ENCODE measurements around the gene SFXN2. TPM values are rescaled to one million over a fixed set of nuclear protein-coding genes. Genes with fewer than 3 reads are reported as not detected.
A peak's percentile ranks its signal among the peaks of the same experiment; 100 is the strongest.

The SFXN2 gene
- total and polyA plus RNA-seq, 9 donors = 6.2 to 31.2 (median 15.4) TPM

DNA sequence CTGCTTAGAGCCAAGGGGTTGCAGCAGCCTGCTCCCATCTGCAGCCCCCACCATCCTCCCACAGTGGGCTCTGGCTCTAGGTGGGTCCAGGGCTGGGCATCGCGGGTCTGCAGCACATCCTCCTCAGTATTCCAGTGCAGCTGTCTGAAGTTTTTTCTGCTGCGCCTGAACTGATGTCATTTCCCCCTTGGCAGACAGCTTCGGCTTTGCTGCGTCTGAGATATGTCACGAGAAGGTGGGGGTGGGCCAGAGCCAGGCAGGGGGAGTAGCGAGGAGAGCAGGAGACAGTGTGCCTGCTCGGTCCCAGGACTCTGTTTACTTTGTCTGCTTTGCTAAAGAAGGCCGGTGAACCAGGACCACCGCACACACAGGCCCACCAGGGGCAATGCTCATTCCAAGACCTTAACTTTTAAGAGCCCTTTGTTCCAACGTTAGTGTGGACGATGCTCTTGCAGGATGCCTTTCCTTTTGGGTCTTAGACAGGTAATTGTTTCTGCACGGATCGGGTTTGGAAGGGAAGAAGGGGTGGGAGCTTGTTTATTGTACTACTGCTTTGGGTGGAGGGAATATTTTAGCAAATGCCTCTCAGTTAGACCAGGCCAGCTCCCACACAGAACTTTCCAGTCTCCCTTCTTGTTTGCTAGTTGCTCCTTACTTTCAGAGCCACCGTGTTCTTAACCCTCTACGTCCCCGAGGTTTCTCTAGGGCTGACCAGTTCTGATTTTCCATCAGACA lies 61.7 kb downstream of the SFXN2 start:
- 0 to 2% (median 1%) methylated on average over 17 of the region's 17 CpGs for WGBS, 3 donors
- intact Hi-C loops (cut with DNase I) = no loop called here

DNA sequence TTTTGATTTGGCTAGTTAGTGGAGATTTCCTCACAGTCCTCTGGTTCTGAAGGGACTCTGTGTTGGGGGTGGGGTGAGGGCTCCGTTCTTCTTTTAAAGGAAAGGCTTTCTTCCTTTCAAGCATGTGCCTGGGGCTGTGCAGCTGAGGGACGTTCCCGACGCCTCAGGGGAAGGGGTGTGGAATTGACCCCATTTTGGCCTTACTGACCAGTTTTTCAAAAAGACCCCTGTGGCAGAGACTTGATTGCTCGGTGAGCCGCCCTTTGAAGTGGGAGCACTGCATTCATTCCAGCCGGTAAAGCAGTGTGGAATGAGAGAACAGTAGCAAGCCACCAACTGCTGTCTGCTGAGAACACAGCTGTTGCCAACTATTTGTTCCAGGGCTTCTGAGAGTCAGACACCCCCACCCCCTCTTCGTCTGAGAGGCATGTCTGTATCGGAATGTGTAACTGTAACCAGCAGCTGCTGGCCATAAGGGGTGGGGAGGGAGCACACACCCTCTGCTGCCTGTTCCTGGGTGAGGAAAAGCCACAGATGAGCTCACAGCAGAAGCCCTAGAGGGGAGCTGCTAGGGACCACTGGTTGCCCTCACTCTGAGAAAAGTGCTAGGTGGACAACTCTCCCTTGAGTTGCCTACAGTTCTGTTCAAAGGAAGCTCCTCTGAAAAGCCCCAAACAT lies 62.5 kb downstream of the SFXN2 start:
- intact Hi-C loops (cut with DNase I) = no loop called here
- H3K36me3 ChIP-seq = no peaks in the 10 kb centered on the region
- H3K4me3 ChIP-seq = peak overlapping the region; percentile 51
- no peaks in the 10 kb centered on the region for H3K9me3 ChIP-seq
- peaks cover 48% of the 10 kb centered on the region for H3K4me1 ChIP-seq (ENCODE audit: insufficient read depth)
- DNase-seq = peak; percentile 75 to 86 (median 82)
- TF ChIP-seq EP300 (IDR thresholded peaks at IDR 0.05) (peak; percentile 74), CTCF (IDR thresholded peaks at IDR 0.05) (no peak), POLR2A (IDR thresholded peaks at IDR 0.05) (peak; percentile 12)
- peak overlapping the region; percentile 67 to 89 for H3K27ac ChIP-seq
- 0 to 3% (median 1%) methylated on average over 9 of the region's 9 CpGs for WGBS, 3 donors
- no peaks in the 10 kb centered on the region for H3K27me3 ChIP-seq

More for the DNA sequence above, 61.7 kb downstream of the SFXN2 start:
- Histone ChIP-seq H3K4me1 (ENCODE audit: insufficient read depth) (peaks cover 44% of the 10 kb centered on the region), H3K36me3 (no peaks in the 10 kb centered on the region), H3K27me3 (no peaks in the 10 kb centered on the region), H3K4me3 (peak overlapping the region; percentile 51), H3K27ac (peak overlapping the region; percentile 67 to 89), H3K9me3 (no peaks in the 10 kb centered on the region)
- peak; percentile 84 to 88 (median 85) for DNase-seq
- TF ChIP-seq POLR2A (IDR thresholded peaks at IDR 0.05) = peak; percentile 71
- TF ChIP-seq CTCF (IDR thresholded peaks at IDR 0.05) = no peak
- peak; percentile 16 for TF ChIP-seq EP300 (IDR thresholded peaks at IDR 0.05)

- Histone ChIP-seq H3K27ac (peak overlapping the region in 1 of 2 donors; percentile 89), H3K27me3 (no peaks in the 10 kb centered on the region), H3K36me3 (no peaks in the 10 kb centered on the region), H3K9me3 (no peaks in the 10 kb centered on the region), H3K4me3 (no peak overlapping the region), H3K4me1 (ENCODE audit: insufficient read depth) (peaks cover 52% of the 10 kb centered on the region)
- WGBS, 3 donors = 49 to 64% (median 52%) methylated on average over 17 of the region's 17 CpGs
- no peak for TF ChIP-seq POLR2A (IDR thresholded peaks at IDR 0.05)
- TF ChIP-seq CTCF (IDR thresholded peaks at IDR 0.05) = no peak
- no peak for TF ChIP-seq EP300 (IDR thresholded peaks at IDR 0.05)
- DNase-seq = peak in 1 of 5 donors; percentile 42
- intact Hi-C loops (cut with DNase I) = no loop called here
Measured at GRCh38 chr10:102777711-102778453, 63.4 kb downstream of the SFXN2 start.

DNA sequence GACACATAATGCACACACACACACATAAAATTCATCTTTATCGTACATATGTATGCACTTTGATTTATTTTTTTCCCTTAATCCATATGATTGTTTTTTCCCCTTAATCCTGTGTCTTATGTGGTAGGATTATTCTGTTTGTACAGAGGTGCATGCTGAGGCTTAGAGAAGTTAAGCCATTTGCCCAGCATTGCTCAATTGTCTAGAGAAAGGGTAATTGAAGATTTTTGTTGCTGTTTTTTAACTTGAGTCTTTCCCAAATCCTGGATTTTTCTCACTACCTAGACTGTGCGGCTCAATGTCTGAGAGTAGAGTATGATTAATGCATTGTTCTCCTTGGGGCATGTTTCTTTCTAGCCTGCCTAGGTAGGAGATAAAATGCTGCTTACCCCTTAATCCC lies 64.3 kb downstream of the SFXN2 start:
- Histone ChIP-seq H3K9me3 (no peaks in the 10 kb centered on the region), H3K36me3 (no peaks in the 10 kb centered on the region), H3K4me3 (no peak overlapping the region), H3K27ac (no peak overlapping the region), H3K27me3 (no peaks in the 10 kb centered on the region), H3K4me1 (ENCODE audit: insufficient read depth) (peaks cover 56% of the 10 kb centered on the region)
- 75 to 87% (median 85%) methylated on average over 2 of the region's 2 CpGs for WGBS, 3 donors
- TF ChIP-seq POLR2A (IDR thresholded peaks at IDR 0.05) = no peak
- no peak for TF ChIP-seq EP300 (IDR thresholded peaks at IDR 0.05)
- no peak for TF ChIP-seq CTCF (IDR thresholded peaks at IDR 0.05)
- intact Hi-C loops (cut with DNase I) = no loop called here
- DNase-seq = peak in 1 of 5 donors; percentile 8

All from ovary (tissue), 9 donors.